ENCODE results near the gene IGSF21. TPM values are rescaled to one million over a fixed set of nuclear protein-coding genes. Genes with fewer than 3 reads are reported as not detected.

Gene IGSF21
- total RNA-seq, 1 donor from 2014 or later: not detected

- no peak for TF ChIP-seq CTCF (IDR thresholded peaks at IDR 0.05; ENCODE audit: insufficient read depth, low read length, severe bottlenecking)
- Histone ChIP-seq H3K27me3 (ENCODE audit: control insufficient read depth, insufficient read depth, low read length) (no peaks in the 10 kb centered on the region), H3K36me3 (ENCODE audit: control insufficient read depth, insufficient read depth, low read length) (no peaks in the 10 kb centered on the region), H3K4me3 (ENCODE audit: low read depth, low read length) (no peak overlapping the region)
- DNase-seq (ENCODE audit: low read depth): no peak
- FAIRE-seq: peak; percentile 94
Observed at GRCh38 chr1:18166929-18167328, 59.3 kb downstream of the IGSF21 start.

- no peaks in the 10 kb centered on the region for H3K36me3 ChIP-seq (ENCODE audit: control insufficient read depth, insufficient read depth, low read length)
- TF ChIP-seq CTCF (IDR thresholded peaks at IDR 0.05; ENCODE audit: insufficient read depth, low read length, severe bottlenecking): no peak
- DNase-seq (ENCODE audit: low read depth) (no peak), FAIRE-seq (no peak)
- no peaks in the 10 kb centered on the region for H3K27me3 ChIP-seq (ENCODE audit: control insufficient read depth, insufficient read depth, low read length)
- no peak overlapping the region for H3K4me3 ChIP-seq (ENCODE audit: low read depth, low read length)
Observed at GRCh38 chr1:18170444-18170843, 62.8 kb downstream of the IGSF21 start.

GRCh38 chr1:18174037-18174436 is 66.4 kb downstream of the IGSF21 start:
- H3K4me3 ChIP-seq (ENCODE audit: low read depth, low read length): no peak overlapping the region
- no peaks in the 10 kb centered on the region for H3K36me3 ChIP-seq (ENCODE audit: control insufficient read depth, insufficient read depth, low read length)
- FAIRE-seq: no peak
- H3K27me3 ChIP-seq (ENCODE audit: control insufficient read depth, insufficient read depth, low read length): peaks cover 2% of the 10 kb centered on the region
- TF ChIP-seq CTCF (IDR thresholded peaks at IDR 0.05; ENCODE audit: insufficient read depth, low read length, severe bottlenecking): no peak
- no peak for DNase-seq (ENCODE audit: low read depth)

GRCh38 chr1:18175051-18175450 is 67.5 kb downstream of the IGSF21 start:
- DNase-seq (ENCODE audit: low read depth): no peak
- H3K27me3 ChIP-seq (ENCODE audit: control insufficient read depth, insufficient read depth, low read length): peaks cover 2% of the 10 kb centered on the region
- no peak for TF ChIP-seq CTCF (IDR thresholded peaks at IDR 0.05; ENCODE audit: insufficient read depth, low read length, severe bottlenecking)
- no peak overlapping the region for H3K4me3 ChIP-seq (ENCODE audit: low read depth, low read length)
- FAIRE-seq: no peak
- H3K36me3 ChIP-seq (ENCODE audit: control insufficient read depth, insufficient read depth, low read length): no peaks in the 10 kb centered on the region

- no peak for DNase-seq (ENCODE audit: low read depth)
- no peak overlapping the region for H3K4me3 ChIP-seq (ENCODE audit: low read depth, low read length)
- no peak for FAIRE-seq
- TF ChIP-seq CTCF (IDR thresholded peaks at IDR 0.05; ENCODE audit: insufficient read depth, low read length, severe bottlenecking): no peak
- peaks cover 2% of the 10 kb centered on the region for H3K27me3 ChIP-seq (ENCODE audit: control insufficient read depth, insufficient read depth, low read length)
- no peaks in the 10 kb centered on the region for H3K36me3 ChIP-seq (ENCODE audit: control insufficient read depth, insufficient read depth, low read length)
Observed at GRCh38 chr1:18175530-18176377, 68.2 kb downstream of the IGSF21 start.

GRCh38 chr1:18176619-18177018 is 69.0 kb downstream of the IGSF21 start:
- DNase-seq (ENCODE audit: low read depth) (no peak), FAIRE-seq (no peak)
- Histone ChIP-seq H3K27me3 (ENCODE audit: control insufficient read depth, insufficient read depth, low read length) (peaks cover 2% of the 10 kb centered on the region), H3K4me3 (ENCODE audit: low read depth, low read length) (no peak overlapping the region), H3K36me3 (ENCODE audit: control insufficient read depth, insufficient read depth, low read length) (no peaks in the 10 kb centered on the region)
- no peak for TF ChIP-seq CTCF (IDR thresholded peaks at IDR 0.05; ENCODE audit: insufficient read depth, low read length, severe bottlenecking)
